Stimulated activated CD4-positive, alpha-beta T cell treated with anti-CD3 and anti-CD28 coated beads, Interleukin-1b, Interleukin-23, amount 100 ng/mL, for 48 hours (primary cell): ENCODE data around the gene SLC25A43.
"Not testable (repeated sequence)": the region's sequence is repeated elsewhere in the genome, so short reads cannot be mapped to it uniquely, and the experiment has no call there.

ENCODE experiments used
- DNase-seq: peaks from one replicate; pipeline ENCODE4 v3.0.0-alpha.2; 2020

Gene SLC25A43

DNA sequence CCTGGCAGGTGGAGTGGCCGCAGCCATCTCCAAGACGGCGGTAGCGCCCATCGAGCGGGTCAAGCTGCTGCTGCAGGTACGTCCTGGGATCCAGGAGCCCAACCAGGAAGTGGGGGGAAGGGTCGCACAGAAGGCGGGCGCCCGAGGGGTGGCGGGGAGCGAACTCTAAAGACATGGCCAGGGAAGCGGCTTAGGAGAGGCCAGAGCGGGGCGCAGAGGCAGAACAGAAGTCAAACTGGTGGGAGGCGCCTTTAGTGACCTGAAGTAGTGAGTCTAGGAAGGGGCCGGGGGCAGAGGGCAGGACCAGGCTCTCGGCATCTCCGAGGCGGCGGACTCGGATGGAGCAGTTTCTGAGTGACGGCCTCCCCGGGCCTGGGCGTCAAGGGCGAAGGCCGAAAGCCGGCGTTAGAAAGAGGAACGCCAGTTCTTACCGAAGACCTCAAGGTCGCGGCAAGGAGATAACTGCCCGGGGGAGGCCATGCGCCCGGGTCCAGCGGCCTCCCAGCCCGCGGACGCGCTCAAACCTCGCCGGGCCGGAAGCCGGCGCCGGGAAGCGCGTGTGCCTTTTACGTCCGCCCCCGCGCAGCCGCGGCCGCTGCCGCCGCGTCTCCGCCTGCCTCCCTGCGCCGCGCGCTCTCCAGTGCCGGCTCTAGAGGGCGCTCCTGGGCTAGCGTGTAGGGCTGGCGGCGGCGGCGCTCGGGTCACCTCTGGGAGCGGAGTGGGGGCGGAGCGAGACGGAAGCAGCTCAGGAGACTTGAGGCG lies 69.6 kb downstream of the SLC25A43 start:
- DNase-seq = peak; percentile 87

DNA sequence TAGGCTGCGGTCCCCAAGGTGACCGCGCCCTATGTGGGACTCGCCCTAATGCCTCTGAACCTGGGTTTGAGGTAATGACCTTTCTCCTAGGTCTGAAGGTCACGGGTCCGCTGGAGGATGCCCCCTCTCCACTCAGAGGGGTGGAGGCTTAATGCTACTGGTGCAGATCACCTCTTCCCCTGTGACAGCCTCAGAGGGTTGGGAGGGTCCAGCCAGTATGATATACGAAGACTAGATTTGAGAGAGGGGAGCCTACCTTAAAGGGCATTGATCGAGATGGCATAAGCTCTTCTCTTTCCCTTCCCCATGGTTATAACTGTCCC lies 70.1 kb downstream of the SLC25A43 start:
- no peak for DNase-seq

DNA sequence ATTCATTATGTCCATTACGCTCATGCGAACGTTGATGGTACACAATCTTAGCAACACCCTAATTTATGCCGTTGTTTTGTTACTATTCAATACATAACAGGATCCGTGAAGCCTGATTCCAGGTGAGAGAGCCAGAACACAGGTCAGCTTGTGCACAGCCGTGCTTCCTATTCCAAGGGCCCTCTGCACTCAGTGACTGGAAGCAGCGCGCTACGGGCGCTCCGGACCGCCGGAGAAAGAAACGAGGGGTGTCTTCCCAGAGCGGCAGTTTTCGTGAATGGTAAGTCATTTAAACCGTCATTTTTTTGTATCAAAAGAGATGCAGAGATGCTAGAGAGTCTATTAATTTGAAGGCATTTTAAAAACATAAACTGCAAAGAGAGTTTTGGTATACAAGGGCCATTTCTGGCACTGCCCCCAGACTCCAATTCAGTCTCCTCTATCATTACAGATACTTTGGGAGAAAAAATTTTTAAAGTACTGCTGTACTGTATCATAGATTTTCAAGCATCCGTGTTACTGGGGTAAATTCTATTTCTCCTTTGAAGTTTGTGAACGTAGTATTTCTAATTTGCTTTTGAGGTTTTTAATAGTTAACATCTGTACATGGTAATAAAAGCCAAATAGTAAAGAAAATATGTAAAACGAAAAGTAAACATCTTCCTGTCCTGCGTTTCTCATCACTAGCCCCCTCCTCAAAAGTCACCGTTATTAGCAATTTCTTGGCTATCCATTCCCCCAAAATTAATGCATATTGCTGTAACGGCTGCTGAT lies 75.7 kb downstream of the SLC25A43 start:
- DNase-seq = no peak

DNA sequence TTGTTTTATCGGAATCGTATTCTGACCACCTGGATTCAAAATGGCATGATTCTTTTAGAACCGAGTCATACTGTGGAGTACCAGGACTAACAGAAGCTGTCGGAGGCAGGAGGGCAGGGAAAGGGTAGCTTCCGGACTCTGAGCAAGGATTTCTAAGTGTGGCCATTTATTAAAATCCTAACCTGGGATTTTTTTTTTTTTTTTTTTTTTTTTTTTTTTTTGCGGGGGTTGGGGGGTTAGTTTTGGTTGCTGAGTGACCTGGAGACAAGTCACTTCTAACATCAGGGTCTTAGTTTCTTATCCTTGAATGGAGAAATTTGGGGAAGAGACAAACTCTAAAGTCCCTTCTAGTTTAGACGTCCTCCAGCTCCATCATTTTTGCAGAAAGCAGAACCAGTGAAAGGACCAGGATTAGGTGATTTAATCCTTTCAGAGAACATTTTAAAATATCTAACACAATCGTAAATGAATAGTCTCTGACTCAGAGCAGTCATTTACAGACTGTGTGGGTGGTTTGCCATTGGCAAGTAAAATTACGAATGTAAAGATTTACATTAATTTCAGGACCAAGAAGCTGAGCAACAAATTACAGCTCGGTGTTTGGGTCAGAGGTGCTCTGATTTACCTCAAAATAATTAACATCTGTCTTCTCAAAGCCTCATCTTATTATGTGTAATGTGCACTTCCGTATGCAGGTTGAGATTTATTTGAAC lies 76.4 kb downstream of the SLC25A43 start:
- DNase-seq = no peak

DNA sequence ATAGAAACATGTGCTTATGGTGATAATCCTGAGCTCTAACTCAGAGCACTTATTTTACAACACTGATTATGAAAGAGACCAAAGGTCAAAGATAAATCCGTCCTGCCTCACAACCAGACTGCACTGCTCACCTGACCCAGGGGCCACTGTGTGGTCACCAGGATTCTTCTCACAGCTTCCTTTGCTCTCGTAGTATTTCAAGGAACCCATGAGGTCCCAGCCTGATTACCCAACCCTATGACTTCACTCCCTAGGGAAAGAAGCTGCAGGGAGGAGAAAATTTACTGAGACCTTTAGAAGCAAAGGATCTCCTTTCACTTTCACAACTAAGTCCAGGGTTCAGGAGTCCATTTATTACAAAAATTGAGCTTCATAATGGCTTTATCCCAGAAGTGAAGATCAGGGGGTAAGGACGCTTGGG lies 78.7 kb downstream of the SLC25A43 start:
- no peak for DNase-seq

DNA sequence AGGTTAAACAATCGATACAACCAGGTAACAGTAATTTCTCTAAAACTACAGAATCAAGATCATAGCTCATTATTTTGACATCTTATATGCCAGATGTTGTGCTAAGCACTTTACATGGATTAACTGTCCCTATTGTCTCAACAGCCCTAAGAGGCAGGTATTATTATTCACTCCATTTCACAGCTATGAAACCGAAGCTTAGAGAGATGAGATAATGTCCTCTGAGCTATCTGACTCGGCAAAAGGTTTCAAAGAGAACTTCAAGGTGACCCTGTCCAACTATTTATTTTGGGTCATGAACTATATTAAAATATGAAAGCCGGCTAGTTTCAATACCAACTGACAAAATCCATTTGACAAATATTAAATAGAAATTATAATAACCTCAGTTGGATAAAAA lies 79.4 kb downstream of the SLC25A43 start:
- DNase-seq = no peak

DNA sequence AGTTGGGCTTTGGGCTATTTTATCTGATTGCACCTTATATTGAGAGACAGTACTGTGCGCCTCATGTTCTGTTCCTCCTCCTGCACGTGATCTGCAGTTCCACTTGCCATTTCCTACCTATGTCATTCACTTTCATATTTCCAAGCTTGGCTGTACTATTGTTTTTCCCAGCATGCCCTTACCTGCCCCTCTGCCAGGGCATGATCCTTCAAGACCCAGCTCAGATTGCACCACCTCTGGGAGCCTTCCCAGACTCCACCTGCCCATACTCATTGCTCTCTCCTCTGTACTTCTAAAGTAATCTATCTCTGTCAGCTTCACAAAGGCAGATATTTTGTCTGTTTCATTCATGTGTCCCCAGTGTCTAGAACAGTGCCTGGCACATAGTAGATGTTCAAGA lies 80.7 kb downstream of the SLC25A43 start:
- no peak for DNase-seq

DNA sequence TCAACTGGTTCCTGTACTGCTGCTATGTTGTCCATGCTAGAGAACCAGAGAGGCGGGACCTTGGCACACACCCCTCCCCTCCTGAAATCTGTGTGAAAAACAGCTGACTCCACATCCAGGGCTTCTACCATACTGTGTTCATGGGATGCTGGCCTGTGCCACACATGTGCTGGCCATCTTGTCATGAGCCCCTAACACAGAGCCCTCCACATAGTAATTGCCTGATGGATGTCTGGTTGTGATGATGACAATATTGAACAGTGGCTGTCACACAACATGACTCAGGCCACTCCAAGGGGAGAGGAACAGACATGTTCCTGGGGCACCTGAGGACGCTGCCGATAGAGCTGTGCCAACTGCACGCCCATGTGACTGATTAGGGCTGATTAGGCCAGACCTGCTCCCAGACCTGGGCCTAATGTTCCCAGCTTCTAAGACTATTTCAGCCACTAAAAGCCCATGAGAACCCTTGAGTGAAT lies 82.2 kb downstream of the SLC25A43 start:
- DNase-seq = no peak

DNA sequence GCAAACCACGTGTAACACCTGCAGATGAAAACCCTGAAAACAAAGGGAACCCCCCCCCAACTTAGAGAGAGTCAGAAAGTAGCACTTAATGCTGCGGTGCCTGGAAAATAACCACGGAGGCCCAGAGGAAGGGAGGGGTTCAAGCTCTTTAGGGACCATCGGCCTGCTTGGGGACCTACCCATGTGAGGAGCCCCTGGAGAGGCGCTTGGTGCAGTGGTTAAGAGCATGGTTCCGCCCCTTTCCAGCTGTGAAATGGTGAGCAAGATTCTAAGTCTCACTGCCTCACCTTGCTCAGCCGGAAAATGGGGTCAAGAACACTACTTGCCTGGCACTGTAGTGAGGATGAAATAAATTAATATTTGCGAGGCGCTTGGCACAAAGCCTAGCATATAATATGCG lies 82.9 kb downstream of the SLC25A43 start:
- no peak for DNase-seq

DNA sequence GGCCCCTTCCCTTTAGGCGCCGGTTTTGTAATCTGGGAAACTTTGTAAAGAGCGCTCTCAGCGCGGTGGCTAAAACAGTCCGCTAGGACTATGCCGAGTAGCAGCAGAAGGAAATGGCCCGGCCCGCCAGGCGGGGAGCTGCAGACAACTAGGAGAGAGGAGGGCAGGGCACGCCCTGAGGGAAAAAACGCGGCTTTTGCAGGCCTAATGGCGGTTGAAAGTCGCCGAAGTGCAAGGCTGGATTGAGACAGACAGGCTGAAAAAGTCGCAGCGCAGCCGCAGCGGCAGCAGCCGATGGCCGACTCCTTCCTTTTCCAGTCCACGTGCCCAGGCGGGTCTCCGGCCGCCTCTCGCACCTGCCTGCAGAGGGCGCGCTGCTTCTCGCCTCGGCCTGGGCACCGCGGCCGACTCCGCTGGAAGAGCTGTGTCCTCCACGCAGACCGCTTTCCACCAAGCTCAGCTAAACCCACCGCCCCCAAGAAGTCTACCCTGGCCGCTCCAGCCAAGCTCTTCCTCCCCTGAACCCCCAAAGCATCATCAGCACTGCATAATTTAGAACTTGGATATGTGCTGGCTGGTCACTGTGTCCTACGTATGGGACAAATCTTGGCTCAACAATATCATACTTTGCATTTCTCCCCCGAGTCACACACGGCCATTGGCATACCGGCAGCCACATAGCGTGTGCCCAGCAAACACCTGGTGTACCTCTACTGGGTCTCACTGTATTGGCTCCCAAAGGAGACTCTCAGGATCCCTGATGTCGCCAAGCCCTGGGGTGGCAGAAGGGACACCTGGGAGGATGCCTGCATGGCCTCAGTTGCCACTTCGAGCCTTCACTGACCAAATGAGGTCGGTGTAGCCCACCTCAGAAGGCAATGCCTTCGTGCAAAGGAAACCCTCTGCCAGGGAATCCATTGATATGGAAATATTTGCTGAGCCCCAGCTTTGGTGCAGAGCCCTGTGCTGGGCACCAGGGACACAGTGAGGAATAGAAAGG lies 83.6 kb downstream of the SLC25A43 start:
- peak; percentile 68 for DNase-seq

DNA sequence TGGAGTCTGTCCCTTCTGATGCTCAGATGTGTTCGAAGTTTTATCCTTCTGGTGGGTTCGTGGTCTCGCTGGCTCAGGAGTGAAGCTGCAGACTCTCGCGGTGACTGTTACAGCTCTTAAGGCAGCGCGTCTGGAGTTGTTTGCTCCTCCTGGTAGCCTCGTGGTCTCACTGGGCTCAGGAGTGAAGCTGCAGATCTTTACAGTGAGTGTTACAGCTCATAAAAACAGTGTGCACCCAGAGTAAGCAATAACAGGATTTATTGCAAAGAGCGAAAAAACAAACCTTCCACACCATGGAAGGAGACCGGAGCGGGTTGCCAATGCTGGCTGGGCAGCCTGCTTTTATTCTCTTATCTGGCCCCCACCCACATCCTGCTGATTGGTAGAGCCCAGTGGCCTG lies 87.6 kb downstream of the SLC25A43 start:
- no peak for DNase-seq

DNA sequence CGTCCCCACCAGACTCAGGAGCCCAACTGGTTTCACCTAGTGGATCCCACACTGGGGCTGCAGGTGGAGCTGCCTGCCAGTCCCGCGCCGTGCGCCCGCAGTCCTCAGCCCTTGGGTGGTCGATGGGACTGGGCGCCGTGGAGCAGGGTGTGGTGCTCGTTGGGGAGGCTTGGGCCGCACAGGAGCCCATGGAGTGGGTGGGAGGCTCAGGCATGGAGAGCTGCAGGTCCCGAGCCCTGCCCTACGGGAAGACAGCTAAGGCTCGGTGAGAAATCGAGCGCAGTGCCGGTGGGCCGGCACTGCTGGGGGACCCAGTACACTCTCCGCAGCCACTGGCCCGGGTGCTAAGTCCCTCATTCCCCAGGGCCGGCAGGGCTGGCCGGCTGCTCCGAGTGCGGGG lies 88.6 kb downstream of the SLC25A43 start:
- not testable (repeated sequence) for DNase-seq

DNA sequence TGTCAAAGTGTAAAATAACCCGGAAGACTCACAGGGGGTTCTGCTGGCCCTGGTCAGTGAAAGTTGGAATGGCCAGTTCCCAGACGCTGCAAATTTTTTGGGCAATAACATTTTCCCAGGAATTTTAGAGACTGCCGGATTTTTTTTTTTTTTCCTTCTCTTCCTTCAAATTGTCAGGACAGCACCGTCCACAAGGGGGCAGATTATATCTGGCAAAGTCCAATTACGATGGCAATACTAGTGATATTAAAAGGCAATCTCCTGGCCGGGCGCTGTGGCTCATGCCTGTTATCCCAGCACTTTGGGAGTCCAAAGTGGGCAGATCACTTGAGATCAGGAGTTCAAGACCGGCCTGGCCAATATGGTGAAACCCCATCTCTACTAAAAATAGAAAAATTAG lies 89.6 kb downstream of the SLC25A43 start:
- DNase-seq = peak; percentile 14

DNA sequence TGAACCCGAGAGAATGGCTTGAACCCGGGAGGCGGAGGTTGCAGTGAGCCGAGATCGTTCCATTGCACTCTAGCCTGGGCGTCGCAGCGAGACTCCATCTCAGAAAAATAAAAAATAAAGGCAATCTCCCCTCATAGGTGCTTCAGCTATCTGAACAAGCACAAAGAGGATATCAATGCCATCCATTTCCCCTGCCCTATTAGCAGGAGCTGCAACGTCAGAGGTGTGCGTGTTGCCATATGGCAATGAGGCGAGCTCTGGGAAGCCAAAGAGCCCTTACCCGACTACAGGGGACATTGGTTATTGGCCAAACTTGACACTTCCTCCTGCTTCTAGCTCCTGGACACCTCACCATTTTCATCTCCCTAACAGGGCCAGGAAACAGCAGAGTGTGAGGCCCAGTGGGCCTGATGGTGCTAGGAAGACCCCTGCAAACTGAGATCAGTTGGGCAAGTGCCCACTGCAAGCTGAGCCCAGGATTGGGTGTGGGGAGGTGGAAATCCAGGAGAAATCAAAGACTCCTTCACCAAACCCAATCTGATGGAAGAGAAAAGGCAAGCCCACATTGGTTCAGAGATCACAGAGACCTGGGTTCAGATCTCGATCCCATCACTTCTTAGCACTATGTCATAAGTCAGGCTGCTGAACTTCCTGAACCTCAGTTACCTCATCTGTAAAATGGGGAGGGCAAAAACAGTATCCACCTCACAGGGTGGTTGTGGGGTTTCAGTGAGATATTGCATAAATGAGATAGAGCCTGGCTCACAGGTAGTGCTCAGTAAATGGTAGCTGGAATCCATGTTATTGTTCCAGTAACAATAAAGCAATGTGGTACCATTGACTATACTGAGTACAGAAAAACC lies 90.3 kb downstream of the SLC25A43 start:
- no peak for DNase-seq

DNA sequence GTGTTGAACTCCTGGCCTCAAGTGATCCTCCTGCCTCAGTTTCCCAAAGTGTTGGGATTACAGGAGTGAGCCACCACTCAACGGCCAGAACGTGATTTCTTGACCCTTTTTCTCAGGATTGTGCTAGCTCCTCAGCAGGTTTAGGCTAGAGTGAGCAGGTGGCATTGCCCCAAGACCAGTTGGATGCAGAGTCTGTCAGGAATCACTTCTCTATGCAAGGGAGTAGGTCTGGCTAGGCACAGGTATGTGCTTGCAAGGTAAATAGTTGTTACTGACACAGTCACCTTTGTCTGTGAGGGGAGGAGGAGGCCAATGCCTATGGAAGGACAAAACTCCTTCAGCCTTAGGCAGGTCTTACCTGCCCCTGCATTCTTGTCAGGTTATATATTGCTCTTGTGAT lies 93.3 kb downstream of the SLC25A43 start:
- DNase-seq = no peak

DNA sequence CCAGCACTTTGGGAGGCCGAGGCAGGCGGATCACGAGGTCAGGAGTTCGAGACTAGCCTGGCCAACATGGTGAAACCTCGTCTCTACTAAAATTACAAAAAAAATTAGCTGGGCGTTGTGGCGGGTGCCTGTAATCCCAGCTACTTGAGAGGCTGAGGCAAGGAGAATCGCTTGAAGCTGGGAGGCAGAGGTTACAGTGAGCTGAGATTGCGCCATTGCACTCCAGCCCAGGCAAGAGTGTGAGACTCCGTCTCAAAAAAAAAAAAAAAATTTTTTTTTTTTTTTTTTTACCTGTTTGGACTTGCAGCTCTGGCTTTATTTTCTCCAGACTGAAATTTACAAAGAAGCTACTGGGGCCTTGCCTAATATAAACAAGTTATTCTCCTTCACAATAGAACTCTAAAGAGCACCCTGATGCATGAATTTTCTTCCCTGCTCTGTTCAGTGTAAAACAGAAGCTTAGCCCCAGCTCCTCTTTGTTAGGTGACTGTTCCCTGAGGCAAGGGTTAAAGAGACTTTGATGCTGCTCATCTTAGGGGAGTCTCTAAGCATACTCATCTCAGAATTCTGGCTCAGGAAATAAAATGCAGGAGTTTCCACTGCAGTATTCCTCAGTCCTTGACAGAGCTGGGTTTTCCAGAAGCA lies 94.8 kb downstream of the SLC25A43 start:
- not testable (repeated sequence) for DNase-seq

DNA sequence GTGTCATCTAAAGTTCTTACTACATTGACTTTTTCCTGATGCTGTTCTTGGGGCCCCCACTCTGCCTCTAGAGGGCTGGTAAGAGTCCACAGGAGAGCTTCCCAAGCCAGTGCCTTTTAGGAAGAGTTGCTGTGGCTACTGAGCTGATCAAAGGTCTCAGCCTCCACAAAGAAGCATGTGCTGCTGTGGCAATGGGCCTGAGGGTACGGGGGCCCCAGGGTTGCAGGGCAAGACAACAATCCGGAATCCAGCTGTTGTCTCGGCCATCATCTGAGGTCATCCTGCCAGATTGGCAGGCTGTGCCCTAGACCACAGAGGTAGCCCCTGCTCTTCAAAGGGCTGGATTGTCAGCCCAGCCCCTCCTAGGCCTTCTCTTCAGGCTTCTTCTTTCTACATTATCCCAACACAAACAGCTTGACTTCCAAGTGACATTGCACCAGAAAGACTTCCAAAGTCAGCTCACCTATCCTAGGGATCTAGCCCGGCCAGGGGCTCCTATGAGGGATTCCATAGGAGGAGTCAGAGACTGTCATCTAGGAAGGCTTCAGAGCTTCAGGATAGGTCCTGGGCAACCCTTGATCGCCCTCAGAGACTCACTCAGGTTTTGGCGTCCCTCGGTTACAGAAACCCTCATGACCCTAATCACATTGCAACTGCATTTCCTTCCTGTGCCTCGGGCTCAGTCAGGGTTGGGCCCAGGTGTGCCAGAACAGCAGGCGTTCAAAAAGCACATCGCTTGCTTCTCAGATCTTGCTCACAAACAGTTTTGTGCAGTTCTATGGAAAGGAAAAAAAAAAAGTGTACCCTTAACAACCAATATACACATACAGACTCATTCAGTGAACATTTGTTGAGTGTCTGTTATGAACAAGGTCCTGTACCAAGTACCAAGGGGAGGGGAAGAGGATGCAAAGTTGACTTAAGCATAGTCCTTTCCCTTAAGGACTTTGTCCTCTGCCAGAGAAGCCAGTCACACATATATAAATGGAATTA lies 96.9 kb downstream of the SLC25A43 start:
- no peak for DNase-seq

DNA sequence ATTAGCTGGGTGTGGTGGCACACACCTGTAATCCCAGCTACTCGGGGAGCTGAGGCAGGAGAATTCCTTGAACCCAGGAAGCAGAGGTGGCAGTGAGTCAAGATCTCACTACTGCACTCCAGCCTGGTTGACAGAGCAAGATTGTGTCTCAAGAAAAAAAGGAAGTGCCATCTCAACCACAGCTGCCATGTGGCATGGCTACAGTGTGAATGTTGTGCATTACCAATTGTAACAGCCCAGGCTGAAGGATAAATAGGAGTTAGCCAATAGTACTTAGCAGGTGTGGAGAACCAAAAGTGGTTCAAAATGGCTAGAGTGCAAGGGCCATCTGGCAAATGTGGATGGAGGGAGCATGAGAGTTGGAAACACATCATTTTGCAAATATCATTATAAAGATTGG lies 98.0 kb downstream of the SLC25A43 start:
- no peak for DNase-seq

DNA sequence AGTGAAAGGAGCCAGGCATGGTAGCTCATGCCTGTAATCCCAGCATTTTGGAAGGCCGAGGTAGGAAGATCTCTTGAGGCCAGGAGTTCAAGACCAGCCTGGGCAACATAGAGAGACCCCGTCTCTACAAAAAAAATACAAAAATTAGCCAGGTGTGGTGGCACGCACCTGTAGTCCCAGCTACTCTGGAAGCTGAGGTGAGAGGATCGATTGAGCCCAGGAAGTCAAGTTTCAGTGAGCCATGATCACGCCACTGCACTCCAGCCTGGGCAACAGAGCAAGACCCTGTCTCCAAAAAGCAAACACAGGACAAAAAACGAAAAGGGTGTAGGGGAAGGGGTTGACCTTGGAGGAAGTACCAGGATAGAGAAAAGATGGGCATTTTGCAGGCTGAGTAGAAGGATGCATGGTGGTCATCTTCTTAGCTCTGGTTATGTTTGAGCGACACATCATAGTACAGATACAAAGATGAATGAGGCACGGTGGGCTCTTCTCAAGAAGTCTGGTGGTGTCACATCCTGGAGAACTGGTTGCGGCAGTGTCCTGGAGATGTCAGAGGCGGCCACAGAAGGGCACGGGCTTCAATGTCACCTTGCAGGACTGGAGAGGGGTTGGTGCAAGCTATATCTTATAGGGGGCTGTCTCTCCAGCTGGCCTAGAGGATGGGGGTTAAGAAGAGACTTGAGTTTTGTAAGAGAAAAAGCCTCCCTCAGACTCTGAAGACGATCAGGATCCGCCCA lies 101.1 kb downstream of the SLC25A43 start:
- DNase-seq = no peak
